ENCODE measurements around the gene KIAA0232. TPM values are rescaled to one million over a fixed set of nuclear protein-coding genes. Genes with fewer than 3 reads are reported as not detected.

The KIAA0232 gene
- total RNA-seq, 4 donors from 2014 or later, result 27.6 to 34.1 (median 32.7) TPM

GRCh38 chr4:6894528-6895498 is 112.3 kb downstream of the KIAA0232 start:
- Histone ChIP-seq H3K27ac (no peak overlapping the region), H3K4me1 (peaks cover 16% of the 10 kb centered on the region), H3K27me3 (no peaks in the 10 kb centered on the region), H3K4me3 (no peak overlapping the region), H3K36me3 (no peaks in the 10 kb centered on the region), H3K9me3 (no peaks in the 10 kb centered on the region)
- TF ChIP-seq POLR2A (IDR thresholded peaks at IDR 0.05) (no peak), EP300 (IDR thresholded peaks at IDR 0.05) (no peak), POLR2AphosphoS5 (IDR thresholded peaks at IDR 0.05) (no peak), CTCF (IDR thresholded peaks at IDR 0.05) (no peak)
- no peak for DNase-seq (ENCODE audit: low spot score in 2 of 2)
- 89% methylated on average over 26 of the region's 29 CpGs for WGBS

GRCh38 chr4:6896035-6896434 is 113.5 kb downstream of the KIAA0232 start:
- H3K36me3 ChIP-seq, result no peaks in the 10 kb centered on the region
- no peaks in the 10 kb centered on the region for H3K27me3 ChIP-seq
- peaks cover 16% of the 10 kb centered on the region for H3K4me1 ChIP-seq
- no peak for DNase-seq (ENCODE audit: low spot score in 2 of 2)
- H3K9me3 ChIP-seq, result no peaks in the 10 kb centered on the region
- no peak overlapping the region for H3K4me3 ChIP-seq
- no peak overlapping the region for H3K27ac ChIP-seq
- 100% methylated on average over 1 of the region's 5 CpGs for WGBS
- no peak for TF ChIP-seq POLR2A (IDR thresholded peaks at IDR 0.05)
- no peak for TF ChIP-seq EP300 (IDR thresholded peaks at IDR 0.05)
- TF ChIP-seq POLR2AphosphoS5 (IDR thresholded peaks at IDR 0.05), result no peak
- TF ChIP-seq CTCF (IDR thresholded peaks at IDR 0.05), result no peak

DNA sequence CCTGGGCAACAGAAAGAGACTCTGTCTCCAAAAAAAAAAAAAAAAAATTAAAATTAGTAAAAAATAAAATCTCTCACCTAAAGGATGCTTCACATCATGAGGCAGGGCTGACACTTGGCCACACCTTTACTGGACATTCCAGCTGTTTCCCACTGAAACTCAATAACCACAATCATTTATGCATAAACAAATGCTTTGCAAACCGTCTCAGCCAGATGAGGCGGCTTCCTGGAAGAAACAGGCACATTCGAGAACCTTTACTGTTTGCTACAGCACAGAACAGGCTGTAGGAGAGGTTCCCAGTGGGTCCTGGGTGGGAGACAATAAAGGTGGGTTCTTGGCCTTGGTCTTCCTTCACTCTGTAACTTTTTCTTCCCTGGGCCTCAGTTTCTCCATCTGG is 116.2 kb downstream of the KIAA0232 start:
- Histone ChIP-seq H3K9me3 (no peaks in the 10 kb centered on the region), H3K36me3 (no peaks in the 10 kb centered on the region), H3K4me1 (no peaks in the 10 kb centered on the region), H3K4me3 (no peak overlapping the region), H3K27me3 (no peaks in the 10 kb centered on the region), H3K27ac (no peak overlapping the region)
- TF ChIP-seq POLR2AphosphoS5 (IDR thresholded peaks at IDR 0.05) (no peak), EP300 (IDR thresholded peaks at IDR 0.05) (no peak), POLR2A (IDR thresholded peaks at IDR 0.05) (no peak), CTCF (IDR thresholded peaks at IDR 0.05) (no peak)
- peak in 1 of 2 donors; percentile 8 for DNase-seq (ENCODE audit: low spot score in 2 of 2)
- WGBS, result 69% methylated on average over 3 of the region's 3 CpGs

DNA sequence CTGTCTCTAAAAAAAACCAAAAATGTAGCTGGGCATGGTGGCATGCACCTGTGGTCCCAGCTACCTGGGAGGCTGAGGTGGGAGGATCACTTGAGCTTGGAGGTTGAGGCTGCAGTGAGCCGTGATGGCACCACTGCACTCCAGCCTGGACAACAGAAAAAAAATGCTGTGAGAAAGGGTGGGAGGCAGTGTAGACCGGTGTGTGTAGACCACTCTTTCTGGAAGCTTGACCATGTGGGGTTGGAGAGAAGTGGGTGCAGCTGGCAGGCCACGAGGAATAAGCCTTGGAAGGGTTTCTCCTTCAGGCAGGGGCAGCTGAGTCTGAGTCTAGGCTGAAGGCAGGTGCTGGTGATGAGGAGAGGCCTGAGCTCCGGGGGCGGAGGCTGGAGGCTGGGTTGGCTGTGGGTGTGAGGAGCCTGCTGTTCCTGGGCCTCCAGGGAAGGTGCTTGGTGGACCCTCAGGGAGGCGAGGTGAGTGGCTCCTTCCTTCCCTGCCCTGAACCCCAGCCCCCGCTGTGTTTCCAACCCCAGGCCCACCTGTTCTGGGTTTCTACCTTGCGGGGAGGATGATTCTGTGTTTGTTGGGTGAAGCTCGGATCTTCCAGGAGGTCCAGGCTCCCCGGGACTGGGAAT is 117.8 kb downstream of the KIAA0232 start:
- Histone ChIP-seq H3K9me3 (no peaks in the 10 kb centered on the region), H3K27ac (no peak overlapping the region), H3K4me1 (no peaks in the 10 kb centered on the region), H3K36me3 (no peaks in the 10 kb centered on the region), H3K4me3 (no peak overlapping the region), H3K27me3 (no peaks in the 10 kb centered on the region)
- no peak for TF ChIP-seq CTCF (IDR thresholded peaks at IDR 0.05)
- no peak for TF ChIP-seq EP300 (IDR thresholded peaks at IDR 0.05)
- no peak for TF ChIP-seq POLR2A (IDR thresholded peaks at IDR 0.05)
- no peak for TF ChIP-seq POLR2AphosphoS5 (IDR thresholded peaks at IDR 0.05)
- peak in 1 of 2 donors; percentile 49 for DNase-seq (ENCODE audit: low spot score in 2 of 2)
- WGBS, result 87% methylated on average over 10 of the region's 10 CpGs

GRCh38 chr4:6900956-6901355 is 118.4 kb downstream of the KIAA0232 start:
- H3K36me3 ChIP-seq, result no peaks in the 10 kb centered on the region
- no peaks in the 10 kb centered on the region for H3K9me3 ChIP-seq
- H3K27ac ChIP-seq, result no peak overlapping the region
- no peak overlapping the region for H3K4me3 ChIP-seq
- TF ChIP-seq POLR2AphosphoS5 (IDR thresholded peaks at IDR 0.05) (no peak), CTCF (IDR thresholded peaks at IDR 0.05) (no peak)
- WGBS, result 78% methylated on average over 12 of the region's 12 CpGs
- H3K27me3 ChIP-seq, result no peaks in the 10 kb centered on the region
- peak in 1 of 2 donors; percentile 55 for DNase-seq (ENCODE audit: low spot score in 2 of 2)
- peaks cover 2% of the 10 kb centered on the region for H3K4me1 ChIP-seq

All from suprapubic skin (tissue), 4 donors.